NCI-H2107 treated with DMSO at 0.1 percent for 48 hours (cell line): ENCODE measurements around the gene SCEL.
"Not testable (repeated sequence)": the region's sequence is repeated elsewhere in the genome, so short reads cannot be mapped to it uniquely, and the experiment has no call there.

Experiments used
- DNase-seq: peaks from one replicate; lab custom pipeline; 2025; ENCODE audit not compliant: unreplicated experiment; lab: John Stamatoyannopoulos, UW

The SCEL gene

DNA sequence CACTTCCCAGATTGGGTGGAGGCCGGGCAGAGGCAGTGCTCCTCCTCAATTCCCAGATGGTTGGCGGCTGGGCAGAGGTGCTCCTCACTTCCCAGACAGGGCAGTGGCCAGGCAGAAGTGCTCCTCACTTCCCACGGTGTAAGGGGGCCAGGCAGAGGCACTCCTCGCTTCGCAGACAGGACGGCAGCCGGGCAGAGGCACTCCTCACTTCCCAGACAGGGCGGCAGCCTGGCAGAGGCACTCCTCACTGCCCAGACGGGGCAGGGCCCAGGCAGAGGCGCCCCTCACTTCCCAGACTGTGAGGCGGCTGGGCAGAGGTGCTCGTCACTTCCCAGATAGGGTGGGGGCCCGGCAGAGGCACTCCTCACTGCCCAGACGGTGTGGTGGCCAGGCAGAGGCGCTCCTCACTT lies 125.3 kb downstream of the SCEL start:
- no peak for DNase-seq

DNA sequence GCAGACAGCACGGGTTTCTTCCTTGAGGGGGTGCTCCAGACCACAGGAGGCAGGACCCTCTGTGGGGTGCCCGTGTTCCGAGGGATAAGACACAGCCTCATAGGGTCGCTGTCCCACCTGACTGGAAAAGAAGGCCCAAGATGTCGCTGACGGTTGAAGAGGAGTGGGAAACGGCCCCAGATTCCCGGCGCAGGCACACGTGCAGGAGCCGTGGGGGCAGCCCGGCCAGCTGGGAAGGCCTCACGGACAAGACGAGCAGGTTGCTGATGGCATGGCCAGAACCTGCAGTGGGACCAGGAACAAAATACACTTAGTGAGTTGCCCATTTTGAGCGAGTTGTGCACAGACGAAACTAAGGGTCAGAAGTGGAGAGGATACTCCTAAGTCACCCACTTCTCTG lies 126.8 kb downstream of the SCEL start:
- DNase-seq = not testable (repeated sequence)

DNA sequence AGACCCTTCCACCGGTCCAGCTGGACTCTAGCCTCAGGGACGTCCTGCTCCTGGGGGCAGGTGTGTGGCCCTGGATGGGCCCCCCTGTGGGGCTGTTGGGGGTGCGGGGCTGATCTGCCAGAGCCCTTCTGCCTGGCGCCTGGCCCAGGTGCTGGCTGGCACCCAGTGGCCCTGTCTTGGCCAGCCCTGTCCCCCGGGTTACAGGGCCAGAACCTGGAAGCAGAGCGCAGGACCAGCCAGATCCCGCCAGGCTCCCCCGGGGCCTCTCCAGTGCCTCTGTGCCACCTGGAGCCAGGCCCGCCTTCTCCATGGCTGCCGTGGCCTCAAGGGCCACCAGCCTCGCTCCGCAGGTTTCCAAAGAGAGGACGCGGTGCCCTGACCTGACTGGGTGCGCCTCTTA lies 127.3 kb downstream of the SCEL start:
- not testable (repeated sequence) for DNase-seq

DNA sequence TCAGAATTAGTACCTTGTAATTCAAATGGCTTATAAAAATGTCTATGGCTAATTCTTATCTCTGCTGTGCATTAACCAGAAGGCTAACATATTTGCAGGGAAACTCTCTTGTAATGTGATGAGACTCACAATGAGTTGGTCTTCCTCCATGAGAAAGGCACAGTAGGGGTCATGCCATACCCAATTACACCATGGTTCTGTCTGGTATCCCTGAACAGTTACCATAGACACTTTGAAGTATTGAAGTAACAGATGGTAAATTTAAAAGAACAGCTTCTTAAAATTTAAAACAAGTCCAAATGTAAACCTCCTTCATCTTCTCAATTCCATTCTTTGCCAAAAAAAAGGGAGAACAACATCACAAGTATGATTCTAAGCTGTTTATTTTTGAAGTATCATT lies 139.3 kb downstream of the SCEL start:
- no peak for DNase-seq

DNA sequence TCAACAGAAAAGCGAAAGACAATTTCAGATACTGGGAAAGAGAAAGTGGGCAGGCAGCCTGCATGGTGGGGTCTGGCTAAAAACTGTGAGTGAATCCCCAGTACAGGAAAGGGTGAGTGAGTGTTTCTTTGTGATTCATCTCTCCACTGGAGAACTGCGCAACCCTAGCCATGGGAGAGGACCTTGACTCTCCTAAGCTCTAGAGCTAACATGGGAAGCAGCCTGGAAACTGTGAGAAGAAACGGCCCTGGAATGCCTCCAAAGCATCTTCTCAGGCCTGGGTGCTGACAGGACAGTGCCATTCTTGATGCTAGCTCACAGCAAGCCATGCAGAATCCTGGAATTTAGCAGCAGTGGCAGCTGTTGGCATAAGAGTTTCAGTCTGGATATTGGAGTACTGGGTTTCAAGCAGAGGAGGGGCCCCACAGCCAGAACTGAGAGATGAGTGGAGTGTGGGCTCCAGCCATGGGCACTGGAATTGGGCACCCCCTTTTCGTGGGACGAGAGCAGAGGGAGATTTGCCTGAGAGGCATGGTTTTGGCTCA lies 143.3 kb downstream of the SCEL start:
- DNase-seq = no peak

DNA sequence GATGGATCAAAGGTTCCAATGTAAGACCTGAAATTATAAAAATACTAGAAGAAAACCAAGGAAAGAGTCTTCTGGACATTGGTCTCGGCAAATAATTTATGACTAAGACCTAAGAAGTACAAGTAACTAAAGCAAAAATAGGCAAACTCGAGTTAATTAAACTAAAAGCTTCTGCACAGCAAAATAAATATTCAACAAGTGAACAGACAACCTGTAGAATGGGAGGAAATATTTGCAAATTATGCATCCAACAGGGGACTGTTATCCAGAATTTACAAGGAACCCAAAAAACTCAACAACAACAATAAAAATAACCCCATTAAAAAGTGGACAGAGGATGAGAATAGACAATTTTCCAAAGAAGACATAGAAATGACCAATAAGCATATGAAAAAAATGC lies 152.3 kb downstream of the SCEL start:
- no peak for DNase-seq

DNA sequence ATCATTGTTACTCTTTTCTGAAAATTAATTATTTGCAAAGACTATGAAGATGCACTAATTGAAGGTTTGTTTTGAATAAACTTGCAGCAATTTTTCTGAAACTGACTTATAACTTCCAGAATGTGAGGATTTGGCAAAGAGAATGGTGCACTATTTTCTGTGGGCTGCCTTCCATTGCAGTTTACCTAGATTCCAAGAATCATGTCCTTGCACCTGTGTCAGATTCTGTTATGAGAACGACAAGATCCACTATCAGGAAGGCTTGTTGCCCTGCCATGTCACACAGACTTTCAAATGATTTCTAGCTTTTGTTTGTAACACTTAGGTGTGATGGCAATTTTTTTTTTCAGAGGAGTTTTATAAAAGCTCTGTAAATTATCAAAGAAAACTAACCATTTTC lies 156.4 kb downstream of the SCEL start:
- no peak for DNase-seq

- DNase-seq = no peak
These were observed 157.4 kb downstream of the SCEL start for GRCh38 chr13:77692746-77693448.

DNA sequence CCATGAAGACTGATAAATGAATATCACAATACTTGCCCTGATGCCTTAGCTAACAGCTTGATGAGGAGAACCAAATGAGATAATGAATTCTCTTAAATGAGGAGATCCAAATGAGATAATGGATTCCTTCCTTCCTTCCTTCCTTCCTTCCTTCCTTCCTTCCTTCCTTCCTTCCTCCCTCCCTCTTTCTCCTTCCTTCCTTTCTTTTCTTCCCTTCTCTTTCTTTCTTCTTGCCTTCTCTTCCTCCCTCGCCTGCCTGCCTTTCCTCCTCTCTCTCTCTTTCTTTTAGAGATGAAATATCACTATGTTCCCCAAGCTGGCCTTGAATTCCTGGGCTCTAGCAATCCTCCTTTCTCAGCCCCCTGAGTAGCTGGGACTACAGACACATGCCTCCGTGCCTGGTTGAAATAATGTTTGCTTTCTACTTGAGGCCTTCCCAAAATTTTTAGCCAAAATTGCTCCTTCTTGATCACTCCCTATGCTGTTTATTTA lies 158.0 kb downstream of the SCEL start:
- DNase-seq = no peak
